ENCODE results near the gene GPR84. TPM values are rescaled to one million over a fixed set of nuclear protein-coding genes. Genes with fewer than 3 reads are reported as not detected.

GPR84 gene
- polyA plus RNA-seq, 3 donors from 2014 or later, result not detected

DNA sequence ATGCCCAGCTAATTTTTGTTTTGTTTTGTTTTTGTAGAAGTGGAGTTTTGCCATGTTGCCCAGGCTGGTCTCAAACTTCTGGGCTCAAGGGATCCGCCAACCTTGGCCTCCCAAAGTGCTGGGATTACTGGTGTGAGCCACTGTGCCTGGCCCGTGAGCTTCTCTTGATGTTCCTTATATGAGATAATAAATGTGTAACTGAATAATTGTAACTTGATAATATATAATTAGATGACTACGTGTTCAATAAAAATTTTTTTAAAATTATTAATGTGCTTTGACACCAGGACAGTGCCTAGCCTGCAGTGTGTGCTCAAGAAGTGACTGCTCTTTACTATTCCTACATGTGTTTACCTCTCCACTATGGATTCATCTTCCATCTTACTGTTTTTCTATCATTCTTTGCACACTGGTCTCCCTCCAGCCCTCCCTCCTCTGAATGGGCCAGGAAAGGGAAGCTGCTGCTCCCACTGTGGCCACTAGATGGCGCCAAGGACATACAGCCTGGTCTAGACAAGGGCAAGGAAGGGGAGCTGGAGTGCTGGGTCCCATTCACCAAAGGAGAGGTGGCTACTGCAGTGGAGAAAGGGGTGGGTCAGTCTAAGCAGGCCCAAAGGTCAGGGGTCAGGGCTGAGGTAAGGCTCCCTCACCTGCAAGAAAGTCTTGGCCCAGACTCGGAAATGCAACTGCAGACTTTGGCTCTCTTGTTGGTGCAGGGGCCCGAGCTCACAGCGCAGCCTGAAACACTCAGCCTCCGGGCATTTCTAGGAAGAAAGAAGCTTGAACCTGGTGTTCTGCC, 34.9 kb upstream of the GPR84 start:
- Mint-ChIP-seq H3K4me3 (no peak overlapping the region), H3K27me3 (ENCODE audit: low read depth in 3 of 3) (peaks cover 0 to 4% (median 2%) of the 10 kb centered on the region in 3 donors), H3K9me3 (no peaks in the 10 kb centered on the region), H3K36me3 (peaks cover 22 to 78% (median 26%) of the 10 kb centered on the region in 3 donors), H3K4me1 (peaks cover 17 to 24% of the 10 kb centered on the region in 2 donors), H3K27ac (peak overlapping the region in 5 of 6 donors; percentile 7 to 89 (median 46))
- peak; percentile 84 to 86 (median 84) for DNase-seq

DNA sequence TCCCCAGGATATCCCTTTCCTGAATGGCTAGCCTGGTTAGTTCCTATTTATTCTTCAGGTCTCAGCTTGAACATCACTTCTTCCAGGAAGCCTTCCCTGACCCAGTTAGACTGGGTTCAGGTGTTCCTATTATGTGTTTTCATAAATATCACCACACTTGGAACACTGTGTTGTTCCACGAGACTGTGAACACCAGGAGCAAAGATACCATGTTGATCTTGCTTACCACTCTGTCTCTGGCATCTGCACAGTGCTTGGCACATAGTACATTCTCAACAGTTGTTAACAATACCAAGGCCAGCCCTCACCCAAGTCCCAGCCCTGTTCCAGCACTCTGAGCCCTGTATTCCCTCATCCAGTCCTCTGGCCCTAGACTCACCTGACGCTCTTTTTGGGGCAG, 33.9 kb upstream of the GPR84 start:
- no peak for DNase-seq
- Mint-ChIP-seq H3K4me3 (no peak overlapping the region), H3K27ac (peak overlapping the region in 1 of 6 donors; percentile 6), H3K36me3 (peaks cover 21 to 75% (median 30%) of the 10 kb centered on the region in 3 donors), H3K27me3 (ENCODE audit: low read depth in 3 of 3) (peaks cover 0 to 4% (median 2%) of the 10 kb centered on the region in 3 donors), H3K4me1 (peaks cover 24 to 32% of the 10 kb centered on the region in 2 donors), H3K9me3 (no peaks in the 10 kb centered on the region)

DNA sequence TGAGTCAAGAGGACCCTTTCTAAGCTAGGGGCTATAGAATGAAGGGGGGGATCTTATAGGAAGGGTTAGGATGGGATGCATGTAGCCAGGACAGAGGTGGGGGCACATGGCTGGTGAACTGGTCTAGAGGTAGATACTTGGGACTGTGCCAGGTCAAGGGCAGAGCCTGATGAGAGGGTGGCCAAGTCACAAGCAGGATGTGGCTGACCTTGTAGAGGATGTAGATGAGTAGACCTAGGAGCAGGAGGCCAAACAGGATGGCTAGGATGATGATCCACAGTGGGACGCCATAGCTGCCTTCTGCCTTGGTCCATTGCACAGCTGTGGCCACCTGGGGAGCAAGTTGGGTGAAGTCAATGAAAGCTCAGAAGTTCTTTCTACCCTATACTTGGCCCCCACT, 32.9 kb upstream of the GPR84 start:
- DNase-seq, result no peak
- H3K4me1 Mint-ChIP-seq, result peaks cover 27 to 35% of the 10 kb centered on the region in 2 donors
- peak overlapping the region in 3 of 6 donors; percentile 17 to 75 (median 63) for H3K27ac Mint-ChIP-seq
- H3K36me3 Mint-ChIP-seq, result peaks cover 21 to 72% (median 30%) of the 10 kb centered on the region in 3 donors
- no peak overlapping the region for H3K4me3 Mint-ChIP-seq
- no peaks in the 10 kb centered on the region for H3K9me3 Mint-ChIP-seq
- peaks cover 0 to 4% (median 2%) of the 10 kb centered on the region in 3 donors for H3K27me3 Mint-ChIP-seq (ENCODE audit: low read depth in 3 of 3)

DNA sequence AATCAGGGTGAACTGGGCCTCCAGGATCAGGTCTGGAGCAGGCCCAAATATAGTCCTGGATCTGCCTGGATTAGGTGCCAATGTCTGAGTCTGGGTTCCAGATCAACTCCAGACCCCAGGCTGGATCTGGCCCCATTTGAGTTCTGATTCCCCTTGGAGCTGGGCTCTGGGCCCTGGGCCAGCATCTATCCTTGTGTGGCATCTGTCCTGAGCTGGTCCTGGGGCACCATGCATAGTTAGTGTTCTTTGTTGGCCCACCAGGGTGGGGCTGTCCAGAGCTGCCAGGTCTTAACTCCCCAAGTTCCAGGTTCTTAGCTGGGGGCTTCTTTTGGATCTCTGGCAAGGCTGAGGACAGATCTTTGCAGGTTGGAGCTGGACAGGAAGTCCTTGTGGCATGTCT, 31.3 kb upstream of the GPR84 start:
- Mint-ChIP-seq H3K4me1 (peaks cover 36 to 42% of the 10 kb centered on the region in 2 donors), H3K36me3 (peaks cover 21 to 62% (median 22%) of the 10 kb centered on the region in 3 donors), H3K9me3 (no peaks in the 10 kb centered on the region), H3K27me3 (ENCODE audit: low read depth in 3 of 3) (peaks cover 0 to 2% (median 1%) of the 10 kb centered on the region in 3 donors), H3K4me3 (no peak overlapping the region), H3K27ac (no peak overlapping the region)
- DNase-seq, result no peak

DNA sequence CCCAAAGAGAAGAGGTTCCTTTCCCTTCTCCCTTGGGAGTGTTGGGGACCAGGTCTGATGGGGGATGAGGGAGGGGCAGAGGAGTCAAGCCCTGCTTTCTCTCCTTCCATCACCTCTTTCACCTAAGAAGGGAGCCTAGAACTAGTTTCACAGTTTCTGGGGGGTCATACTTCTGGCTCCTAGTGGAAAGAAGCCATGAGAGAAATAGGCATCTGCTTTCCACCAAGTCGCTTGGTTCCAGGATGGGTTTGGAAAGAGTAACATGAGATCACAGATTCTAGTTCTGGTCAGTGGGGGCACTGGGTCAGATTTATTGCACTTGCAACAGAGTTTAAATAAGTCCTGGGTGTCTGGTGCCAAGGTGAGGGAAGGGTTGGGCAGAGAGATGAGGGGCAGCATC, 30.7 kb upstream of the GPR84 start:
- Mint-ChIP-seq H3K9me3 (no peaks in the 10 kb centered on the region), H3K27ac (peak overlapping the region in 5 of 6 donors; percentile 2 to 80 (median 56)), H3K4me1 (peaks cover 37 to 45% of the 10 kb centered on the region in 2 donors), H3K27me3 (ENCODE audit: low read depth in 3 of 3) (peaks cover 0 to 3% (median 2%) of the 10 kb centered on the region in 3 donors), H3K4me3 (no peak overlapping the region), H3K36me3 (peaks cover 16 to 56% (median 22%) of the 10 kb centered on the region in 3 donors)
- no peak for DNase-seq

DNA sequence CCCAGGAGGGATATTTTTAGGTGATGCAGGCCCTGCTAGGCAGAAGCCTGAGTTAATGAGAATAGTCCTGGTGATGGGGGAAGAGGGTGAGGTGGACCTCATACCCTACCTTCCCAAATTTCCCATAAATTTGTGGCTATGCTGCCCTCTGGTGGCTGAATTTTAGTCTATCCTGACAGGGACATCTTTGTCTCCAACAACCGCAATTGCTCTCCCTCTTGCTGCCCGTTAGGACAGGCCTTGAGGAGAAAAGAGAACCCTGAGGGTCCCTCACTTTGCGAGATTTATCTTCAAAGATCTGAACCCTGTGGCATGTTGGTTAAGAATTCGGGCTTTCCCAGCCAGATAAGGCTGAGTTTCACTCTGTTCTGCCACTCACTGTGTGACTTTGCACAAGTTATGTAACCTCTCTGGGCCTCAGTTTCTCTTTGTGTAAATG, 30.0 kb upstream of the GPR84 start:
- H3K27ac Mint-ChIP-seq, result peak overlapping the region; percentile 17 to 72 (median 50)
- no peaks in the 10 kb centered on the region for H3K9me3 Mint-ChIP-seq
- H3K36me3 Mint-ChIP-seq, result peaks cover 13 to 52% (median 21%) of the 10 kb centered on the region in 3 donors
- H3K27me3 Mint-ChIP-seq (ENCODE audit: low read depth in 3 of 3), result peaks cover 0 to 4% (median 2%) of the 10 kb centered on the region in 3 donors
- peaks cover 43 to 48% of the 10 kb centered on the region in 2 donors for H3K4me1 Mint-ChIP-seq
- H3K4me3 Mint-ChIP-seq, result peak overlapping the region in 3 of 5 donors; percentile 26 to 41 (median 32)
- DNase-seq, result peak in 2 of 3 donors; percentile 21 to 27

DNA sequence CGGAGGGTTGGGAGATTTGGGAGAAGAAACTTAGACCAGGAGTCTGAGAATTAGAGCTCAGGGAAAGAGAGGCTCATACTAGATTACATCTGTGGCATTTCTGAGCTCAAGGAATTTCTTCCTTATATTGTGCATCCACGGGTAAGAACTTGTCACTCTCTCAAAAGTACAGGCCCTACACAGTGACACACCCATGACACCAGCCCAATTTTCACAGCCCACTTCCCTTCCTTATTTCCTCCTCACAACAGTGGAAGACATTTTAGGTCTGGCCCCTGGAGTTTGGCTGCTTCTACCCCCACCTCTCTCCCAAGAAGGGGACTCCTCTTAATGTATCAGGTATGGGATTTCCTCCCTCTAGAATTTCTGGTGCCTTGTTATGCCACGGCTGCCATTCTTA, 29.5 kb upstream of the GPR84 start:
- DNase-seq, result no peak
- H3K36me3 Mint-ChIP-seq, result peaks cover 10 to 48% (median 18%) of the 10 kb centered on the region in 3 donors
- peaks cover 0 to 4% (median 0%) of the 10 kb centered on the region in 3 donors for H3K27me3 Mint-ChIP-seq (ENCODE audit: low read depth in 3 of 3)
- H3K4me3 Mint-ChIP-seq, result peak overlapping the region in 4 of 5 donors; percentile 26 to 54 (median 36)
- no peaks in the 10 kb centered on the region for H3K9me3 Mint-ChIP-seq
- H3K27ac Mint-ChIP-seq, result peak overlapping the region; percentile 17 to 76 (median 56)
- H3K4me1 Mint-ChIP-seq, result peaks cover 42 to 44% of the 10 kb centered on the region in 2 donors

DNA sequence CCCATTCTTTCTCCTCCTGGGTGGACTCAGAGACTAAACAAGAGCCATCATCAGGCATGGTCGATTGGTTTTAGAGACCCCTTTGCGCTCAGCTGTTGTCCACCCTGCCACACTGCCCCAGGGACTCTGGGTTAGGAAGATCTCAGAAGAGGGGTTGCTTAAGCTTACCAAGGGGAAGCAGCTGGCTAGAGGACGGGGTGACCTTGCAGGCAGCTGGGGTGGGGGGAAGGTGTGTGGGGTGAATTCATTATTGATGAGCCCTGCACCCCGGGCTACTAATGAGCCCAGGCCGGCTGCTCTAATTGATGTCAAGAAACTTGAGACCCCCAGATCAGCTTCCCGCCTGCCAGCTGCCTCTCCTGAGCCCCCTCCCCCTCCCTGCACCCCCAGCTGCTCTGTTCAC, 28.9 kb upstream of the GPR84 start:
- Mint-ChIP-seq H3K27ac (peak overlapping the region in 3 of 6 donors; percentile 37 to 57 (median 50)), H3K9me3 (no peaks in the 10 kb centered on the region), H3K4me1 (peaks cover 42 to 44% of the 10 kb centered on the region in 2 donors), H3K36me3 (peaks cover 6 to 43% (median 17%) of the 10 kb centered on the region in 3 donors), H3K27me3 (ENCODE audit: low read depth in 3 of 3) (peaks cover 0 to 4% (median 0%) of the 10 kb centered on the region in 3 donors), H3K4me3 (peak overlapping the region in 1 of 5 donors; percentile 7)
- no peak for DNase-seq

DNA sequence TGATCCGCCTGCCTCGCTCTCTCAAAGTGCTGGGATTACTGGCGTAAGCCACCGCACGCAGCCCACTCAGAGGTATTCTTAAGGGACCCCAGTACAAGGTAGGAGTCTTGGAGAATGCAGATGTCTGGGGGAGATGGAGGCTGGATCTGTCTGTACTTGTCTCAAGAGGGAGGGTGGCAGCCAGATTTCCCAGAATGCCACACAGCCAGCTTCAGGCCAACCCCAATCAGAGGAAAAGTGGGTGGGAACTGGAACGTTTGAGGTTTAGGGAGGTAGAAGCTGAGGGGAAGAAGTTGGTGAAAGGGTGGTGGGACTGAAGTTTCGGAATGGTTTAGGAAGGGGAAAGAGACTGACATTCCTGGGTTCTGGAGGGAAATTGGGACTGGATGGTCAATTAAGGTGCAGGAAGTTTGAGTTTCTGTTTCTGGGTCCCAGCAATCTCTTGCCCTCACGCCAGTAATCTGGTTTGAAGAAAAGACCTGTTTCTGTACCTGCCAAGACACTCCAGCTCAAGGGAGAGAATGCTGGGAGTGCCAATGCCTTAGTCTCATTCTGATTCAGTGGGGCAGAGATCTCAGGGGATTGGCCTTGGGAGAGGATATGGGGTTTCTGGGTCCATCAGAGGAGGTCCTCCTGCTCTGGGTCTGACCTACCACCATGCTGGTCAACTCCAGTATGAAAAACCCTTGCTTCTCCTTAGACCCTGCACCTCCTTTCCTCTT, 28.4 kb upstream of the GPR84 start:
- H3K4me1 Mint-ChIP-seq, result peaks cover 42 to 44% of the 10 kb centered on the region in 2 donors
- H3K27me3 Mint-ChIP-seq (ENCODE audit: low read depth in 3 of 3), result peaks cover 0 to 4% (median 2%) of the 10 kb centered on the region in 3 donors
- no peak for DNase-seq
- no peaks in the 10 kb centered on the region for H3K9me3 Mint-ChIP-seq
- peak overlapping the region in 2 of 5 donors; percentile 40 to 53 for H3K4me3 Mint-ChIP-seq
- H3K27ac Mint-ChIP-seq, result peak overlapping the region in 3 of 6 donors; percentile 45 to 57 (median 50)
- peaks cover 4 to 37% (median 12%) of the 10 kb centered on the region in 3 donors for H3K36me3 Mint-ChIP-seq

DNA sequence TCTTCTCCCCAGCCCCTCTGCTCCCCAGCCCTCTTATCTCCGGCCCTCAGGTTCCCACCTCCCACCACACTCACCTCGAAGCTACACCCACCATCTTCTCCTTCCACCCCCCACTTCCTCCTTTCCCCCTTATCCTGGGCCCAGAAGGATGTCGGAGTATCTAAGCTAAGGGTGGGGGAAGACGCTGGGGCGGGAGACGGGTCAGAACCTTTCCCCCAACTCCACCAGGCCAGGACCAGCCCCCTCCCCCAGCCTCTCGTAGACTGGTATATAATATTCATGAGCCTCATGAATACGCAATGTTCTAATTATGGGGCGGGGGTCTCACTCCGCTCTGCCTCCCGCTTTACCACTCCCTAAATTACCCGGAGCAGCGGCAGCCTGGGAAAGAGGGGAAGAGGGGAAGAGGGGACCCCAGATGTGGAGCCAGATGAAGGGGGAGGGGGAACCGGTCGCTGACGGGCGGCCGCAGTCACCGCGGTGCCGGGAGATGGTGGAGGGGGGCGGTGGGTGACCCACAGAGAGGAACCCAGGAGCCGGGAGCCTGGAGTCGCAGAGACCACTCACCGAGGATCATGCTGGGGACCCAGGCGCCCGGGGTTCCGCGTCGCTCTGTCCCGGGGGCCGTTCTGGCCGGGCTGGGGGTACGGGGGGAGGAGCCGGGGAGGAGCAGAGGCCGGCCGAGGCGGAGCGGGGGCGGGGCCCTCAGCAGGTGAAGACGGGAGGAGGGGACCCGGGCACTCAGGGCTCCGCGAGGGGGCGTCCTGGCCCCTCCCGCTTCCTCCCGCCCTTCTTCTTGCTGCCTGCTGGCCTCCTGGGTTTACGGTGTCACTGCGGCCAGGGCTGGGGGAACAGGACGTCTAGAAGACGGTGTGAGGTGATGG, 26.6 kb upstream of the GPR84 start:
- H3K4me3 Mint-ChIP-seq, result peak overlapping the region; percentile 67 to 86 (median 76)
- H3K9me3 Mint-ChIP-seq, result no peaks in the 10 kb centered on the region
- H3K27me3 Mint-ChIP-seq (ENCODE audit: low read depth in 3 of 3), result peaks cover 0 to 4% (median 2%) of the 10 kb centered on the region in 3 donors
- peak overlapping the region in 3 of 6 donors; percentile 13 to 69 (median 24) for H3K27ac Mint-ChIP-seq
- peaks cover 38 to 40% of the 10 kb centered on the region in 2 donors for H3K4me1 Mint-ChIP-seq
- peaks cover 0 to 20% (median 5%) of the 10 kb centered on the region in 3 donors for H3K36me3 Mint-ChIP-seq
- peak; percentile 66 to 71 (median 67) for DNase-seq

DNA sequence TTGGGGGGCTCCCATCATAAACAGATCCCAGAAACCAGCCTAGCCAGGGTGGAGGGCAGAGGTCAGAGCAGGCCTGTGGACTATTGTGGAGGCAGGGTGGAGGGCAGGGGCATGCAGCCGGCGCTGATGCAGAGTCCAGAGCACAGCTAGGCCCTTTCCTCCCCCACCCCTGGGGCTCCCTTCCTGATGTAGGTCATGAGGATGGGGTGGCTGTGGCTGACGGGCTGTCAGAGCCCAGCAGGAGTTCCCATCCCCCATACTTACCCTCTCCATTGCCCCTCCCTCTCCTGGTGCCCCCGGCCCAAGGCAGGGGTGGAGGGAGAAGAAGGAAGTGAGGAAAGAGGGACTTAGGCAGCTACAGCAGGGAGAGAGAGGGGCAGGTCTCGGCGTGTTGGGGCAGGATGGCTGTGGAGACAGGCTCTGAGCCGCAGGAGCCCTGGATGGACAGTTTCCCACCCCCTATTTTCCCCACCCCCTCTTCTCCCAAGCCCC, 25.9 kb upstream of the GPR84 start:
- Mint-ChIP-seq H3K27ac (peak overlapping the region in 2 of 6 donors; percentile 21 to 57), H3K4me3 (peak overlapping the region; percentile 61 to 82 (median 67)), H3K36me3 (peaks cover 0 to 15% (median 5%) of the 10 kb centered on the region in 3 donors), H3K9me3 (no peaks in the 10 kb centered on the region), H3K27me3 (ENCODE audit: low read depth in 3 of 3) (peaks cover 0 to 4% (median 2%) of the 10 kb centered on the region in 3 donors), H3K4me1 (peaks cover 38 to 40% of the 10 kb centered on the region in 2 donors)
- DNase-seq, result no peak

DNA sequence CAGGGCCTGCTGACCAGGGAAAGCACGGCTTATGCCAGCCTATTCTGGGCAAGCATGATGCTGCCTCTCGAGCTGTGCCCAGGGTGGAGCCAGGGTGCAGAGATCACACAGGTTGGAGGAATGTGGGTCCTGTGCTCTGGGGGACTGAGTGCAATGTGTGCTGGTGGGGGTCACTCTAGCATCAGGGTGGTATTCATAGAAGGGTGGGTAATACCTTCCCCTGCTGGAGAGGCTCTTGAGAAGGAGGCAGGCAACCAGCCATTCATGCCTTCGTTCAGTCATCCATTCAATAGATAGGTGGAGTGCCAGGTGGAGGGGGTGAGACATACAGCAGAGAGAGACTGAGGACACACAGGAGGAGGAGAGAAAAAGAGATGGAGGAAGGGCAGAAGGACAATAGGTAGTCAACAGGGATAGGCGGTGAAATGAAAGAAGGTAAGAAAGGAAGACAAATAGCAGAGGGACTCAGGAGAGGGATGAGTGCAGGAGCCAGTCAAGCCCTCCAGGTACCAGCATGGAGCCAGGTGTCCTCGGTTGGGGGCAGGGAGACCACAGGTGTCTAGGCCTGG, 25.4 kb upstream of the GPR84 start:
- peaks cover 33 to 36% of the 10 kb centered on the region in 2 donors for H3K4me1 Mint-ChIP-seq
- H3K36me3 Mint-ChIP-seq, result peaks cover 0 to 9% (median 5%) of the 10 kb centered on the region in 3 donors
- no peak for DNase-seq
- peaks cover 0 to 4% (median 2%) of the 10 kb centered on the region in 3 donors for H3K27me3 Mint-ChIP-seq (ENCODE audit: low read depth in 3 of 3)
- H3K9me3 Mint-ChIP-seq, result no peaks in the 10 kb centered on the region
- peak overlapping the region in 5 of 6 donors; percentile 21 to 68 (median 57) for H3K27ac Mint-ChIP-seq
- H3K4me3 Mint-ChIP-seq, result peak overlapping the region; percentile 15 to 61 (median 22)

Measured in immature natural killer cell (primary cell).